HG03432 (cell line): ENCODE measurements around the gene ANKRA2.

Experiments
- ATAC-seq: cut with Tn5 transposase; IDR thresholded peaks from one replicate; pipeline ENCODE4 v1.9.1; 2021; ENCODE audit warnings: mild to moderate bottlenecking, moderate library complexity; ENCODE audit not compliant: unreplicated experiment

The ANKRA2 gene

GRCh38 chr5:73565139-73565968 lies at the start of gene ANKRA2, which contains the start of gene UTP15:
TSS of gene ANKRA2 (minus strand) at chr5:73565639. CDS start at chr5:73562881, 2,758 bp downstream.
TSS of gene UTP15 (plus strand) at chr5:73565743. CDS start at chr5:73567345, 1,602 bp downstream.
- peak; percentile 96 for ATAC-seq

GRCh38 chr5:73615085-73615484 lies 49.6 kb upstream of the ANKRA2 start:
- ATAC-seq: no peak

GRCh38 chr5:73612799-73613198 lies 47.4 kb upstream of the ANKRA2 start:
- ATAC-seq: no peak

GRCh38 chr5:73607228-73607627 lies 41.8 kb upstream of the ANKRA2 start:
- no peak for ATAC-seq

- no peak for ATAC-seq
Observed at GRCh38 chr5:73606206-73606753, 40.8 kb upstream of the ANKRA2 start.

GRCh38 chr5:73605223-73606087 lies 40.0 kb upstream of the ANKRA2 start:
- no peak for ATAC-seq

GRCh38 chr5:73603998-73604397 lies 38.6 kb upstream of the ANKRA2 start:
- ATAC-seq: no peak

- ATAC-seq: no peak
Observed at GRCh38 chr5:73599380-73599779, 33.9 kb upstream of the ANKRA2 start.

GRCh38 chr5:73596705-73597328 lies 31.4 kb upstream of the ANKRA2 start:
- ATAC-seq: no peak

- no peak for ATAC-seq
Observed at GRCh38 chr5:73592551-73592950, 27.1 kb upstream of the ANKRA2 start.

GRCh38 chr5:73591698-73592501 lies 26.5 kb upstream of the ANKRA2 start:
- ATAC-seq: no peak

GRCh38 chr5:73591102-73591695 lies 25.8 kb upstream of the ANKRA2 start:
- no peak for ATAC-seq

- ATAC-seq: peak; percentile 50
Observed at GRCh38 chr5:73587923-73588322, 22.5 kb upstream of the ANKRA2 start.

- ATAC-seq: no peak
Observed at GRCh38 chr5:73582285-73583145, 17.1 kb upstream of the ANKRA2 start.

- ATAC-seq: no peak
Observed at GRCh38 chr5:73565969-73566547, 619 bp upstream of the ANKRA2 start.

GRCh38 chr5:73564675-73565074 lies 764 bp downstream of the ANKRA2 start:
- peak; percentile 16 for ATAC-seq

- ATAC-seq: no peak
Observed at GRCh38 chr5:73564018-73564417, 1.4 kb downstream of the ANKRA2 start.

- no peak for ATAC-seq
Observed at GRCh38 chr5:73558950-73559349, 6.5 kb downstream of the ANKRA2 start.
